Endometrium (tissue), 2 donors: ENCODE measurements around the gene RAB26.
A peak's percentile ranks its signal among the peaks of the same experiment; 100 is the strongest.

Experiments used
- FAIRE-seq: peaks from 2 replicates; lab custom pipeline; 2012; peaks lifted over from hg19 to GRCh38; lab: Jason Lieb, UNC
- donor health status: control.
- donor health status: control.

RAB26 gene

DNA sequence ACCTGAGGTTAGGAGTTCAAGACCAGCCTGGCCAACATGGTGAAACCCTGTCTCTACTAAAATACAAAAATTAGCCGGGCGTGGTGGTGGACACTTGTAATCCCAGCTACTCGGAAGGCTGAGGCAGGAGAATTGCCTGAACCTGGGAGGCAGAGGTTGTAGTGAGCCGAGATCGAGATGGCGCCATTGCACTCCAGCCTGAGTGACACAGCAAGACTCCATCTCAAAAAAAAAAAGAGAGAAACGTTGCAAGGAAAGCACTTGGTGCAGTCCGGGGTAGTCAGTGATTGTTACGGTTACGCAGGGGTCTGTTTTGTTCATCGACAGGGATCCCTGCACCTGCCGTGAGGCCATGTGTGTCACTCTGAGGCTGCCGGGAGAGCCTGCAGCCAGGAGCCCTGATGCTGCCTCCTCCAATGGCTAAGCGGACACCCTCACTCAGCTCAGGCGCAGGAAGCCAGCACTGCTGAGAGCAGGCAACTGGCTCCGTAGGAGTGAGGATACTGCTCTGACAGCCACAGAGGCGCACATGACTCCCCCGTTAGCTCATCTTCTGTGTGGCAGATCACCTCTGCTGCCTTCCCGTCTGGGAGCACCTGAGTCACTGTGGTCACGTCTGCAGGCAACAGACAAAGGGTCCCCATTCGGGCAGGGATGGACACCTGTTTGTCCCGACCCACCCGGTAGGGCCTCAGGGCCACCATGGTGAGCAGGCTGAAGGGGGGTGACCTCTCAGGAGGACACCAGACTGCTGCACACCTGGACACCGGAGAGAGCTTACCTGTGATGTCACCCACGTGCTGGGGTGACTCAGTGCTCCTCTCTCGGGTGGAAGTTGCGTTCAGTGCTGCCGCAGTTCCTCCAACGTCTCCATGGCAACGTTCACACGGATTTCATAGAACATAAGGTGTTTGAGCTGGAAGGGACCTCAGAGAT lies 5.2 kb upstream of the RAB26 start:
- no peak for FAIRE-seq

DNA sequence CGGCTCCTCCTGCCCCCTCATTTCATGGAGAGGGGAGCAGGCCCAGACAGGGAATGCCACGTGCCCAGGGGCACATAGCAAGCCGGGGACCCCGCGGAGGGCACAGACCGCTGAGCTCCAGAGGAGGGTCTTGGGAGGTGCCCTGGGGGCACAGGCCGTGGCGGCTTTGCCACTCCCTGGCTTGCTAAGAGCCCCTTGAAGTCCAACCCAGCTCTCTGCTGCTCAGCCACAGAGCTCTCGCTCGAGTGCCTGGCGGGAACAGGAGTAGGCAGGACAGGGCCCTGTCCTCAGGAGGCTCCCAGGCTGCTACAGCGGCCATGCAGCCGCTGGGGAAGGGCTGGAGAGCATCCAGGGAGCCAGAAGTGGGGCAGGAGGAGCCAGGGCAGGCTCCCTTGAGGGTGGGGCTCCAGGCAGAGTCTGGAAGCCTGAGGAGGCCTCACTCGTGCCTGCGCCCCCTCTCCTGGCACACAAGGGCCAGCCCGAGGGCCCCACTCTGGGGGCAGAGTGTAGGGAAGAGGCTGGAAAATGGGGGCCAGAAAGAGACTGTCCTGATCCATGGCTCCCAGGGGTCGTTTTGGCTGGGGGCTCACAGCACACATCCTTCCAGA lies 4.4 kb upstream of the RAB26 start:
- no peak for FAIRE-seq

DNA sequence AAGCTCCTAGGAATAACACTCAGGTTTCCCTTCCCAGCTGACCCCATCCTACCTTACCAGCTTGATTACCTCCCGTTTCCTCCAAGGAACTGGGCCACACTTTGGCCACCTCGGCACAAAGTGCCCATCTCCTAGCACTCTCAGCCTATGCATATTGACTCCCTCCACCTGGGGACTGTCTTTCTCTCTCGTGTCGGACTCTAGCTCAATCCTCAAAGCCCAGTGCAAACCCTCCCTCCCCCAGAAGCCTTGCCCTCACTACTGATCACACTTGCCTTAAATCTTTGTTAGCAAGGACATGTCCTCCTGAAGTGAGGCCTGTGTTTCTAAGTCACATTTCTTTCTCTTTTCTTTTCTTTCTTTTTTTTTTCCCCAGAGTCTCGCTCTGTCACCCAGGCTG lies 2.6 kb upstream of the RAB26 start:
- no peak for FAIRE-seq

DNA sequence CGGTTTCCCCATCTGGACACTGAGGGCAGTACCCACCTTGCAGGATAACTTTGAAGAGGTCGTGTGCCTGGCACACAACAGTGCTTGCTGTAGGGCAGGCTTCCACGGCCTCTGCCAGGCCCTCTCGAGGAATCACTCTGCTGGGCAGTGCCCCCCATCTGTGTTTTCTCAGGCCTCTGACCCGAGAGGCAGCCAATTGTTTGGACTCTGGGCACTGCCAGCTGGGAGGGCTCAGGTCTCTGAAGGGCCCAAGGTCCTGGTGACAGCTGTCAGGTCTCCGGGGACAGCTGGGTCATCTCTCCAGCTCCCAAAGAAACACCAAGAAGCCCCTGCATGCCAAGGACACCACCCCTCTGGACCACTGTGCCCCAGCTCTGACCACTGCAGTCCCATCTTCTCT lies 1.0 kb upstream of the RAB26 start:
- FAIRE-seq: no peak

DNA sequence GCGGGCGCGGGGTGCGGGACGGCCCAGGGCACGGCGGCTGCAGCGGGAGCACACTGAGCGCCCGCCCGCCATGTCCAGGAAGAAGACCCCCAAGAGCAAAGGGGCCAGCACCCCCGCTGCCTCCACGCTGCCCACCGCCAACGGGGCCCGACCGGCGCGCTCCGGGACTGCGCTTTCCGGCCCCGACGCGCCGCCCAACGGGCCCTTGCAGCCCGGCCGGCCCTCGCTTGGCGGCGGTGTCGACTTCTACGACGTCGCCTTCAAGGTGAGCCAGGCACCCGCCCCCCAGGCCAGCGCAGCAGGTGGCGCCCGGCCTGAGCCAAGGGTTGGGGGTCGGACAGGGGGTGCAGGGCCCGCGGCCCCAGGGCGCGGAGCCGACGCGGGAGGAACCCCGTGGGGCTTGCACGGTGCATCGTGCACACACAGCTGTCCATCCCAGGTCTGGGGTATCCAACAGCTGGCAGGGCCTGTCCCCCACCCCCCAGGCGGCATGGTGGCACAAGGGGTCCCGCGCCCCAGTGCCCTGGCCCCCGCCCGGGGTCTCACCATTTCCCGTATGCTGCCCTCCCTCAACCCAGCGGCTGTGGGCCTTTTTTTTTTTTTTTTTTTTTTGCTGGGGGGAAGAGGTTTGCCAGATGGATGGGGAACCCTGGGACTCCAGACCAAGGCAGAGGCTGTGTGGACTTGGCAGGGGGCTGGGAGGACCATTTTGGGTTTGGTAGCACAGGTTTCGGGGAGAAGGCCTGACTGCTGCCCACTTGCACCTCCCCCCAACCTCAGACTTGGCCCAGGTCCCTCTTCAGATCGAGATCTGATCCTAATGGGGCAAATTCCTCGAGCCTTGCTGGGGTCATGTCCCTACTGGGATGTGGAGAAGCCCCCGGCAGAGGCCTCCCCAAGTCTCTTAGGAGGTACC lies 547 bp downstream of the RAB26 start:
- FAIRE-seq: no peak

DNA sequence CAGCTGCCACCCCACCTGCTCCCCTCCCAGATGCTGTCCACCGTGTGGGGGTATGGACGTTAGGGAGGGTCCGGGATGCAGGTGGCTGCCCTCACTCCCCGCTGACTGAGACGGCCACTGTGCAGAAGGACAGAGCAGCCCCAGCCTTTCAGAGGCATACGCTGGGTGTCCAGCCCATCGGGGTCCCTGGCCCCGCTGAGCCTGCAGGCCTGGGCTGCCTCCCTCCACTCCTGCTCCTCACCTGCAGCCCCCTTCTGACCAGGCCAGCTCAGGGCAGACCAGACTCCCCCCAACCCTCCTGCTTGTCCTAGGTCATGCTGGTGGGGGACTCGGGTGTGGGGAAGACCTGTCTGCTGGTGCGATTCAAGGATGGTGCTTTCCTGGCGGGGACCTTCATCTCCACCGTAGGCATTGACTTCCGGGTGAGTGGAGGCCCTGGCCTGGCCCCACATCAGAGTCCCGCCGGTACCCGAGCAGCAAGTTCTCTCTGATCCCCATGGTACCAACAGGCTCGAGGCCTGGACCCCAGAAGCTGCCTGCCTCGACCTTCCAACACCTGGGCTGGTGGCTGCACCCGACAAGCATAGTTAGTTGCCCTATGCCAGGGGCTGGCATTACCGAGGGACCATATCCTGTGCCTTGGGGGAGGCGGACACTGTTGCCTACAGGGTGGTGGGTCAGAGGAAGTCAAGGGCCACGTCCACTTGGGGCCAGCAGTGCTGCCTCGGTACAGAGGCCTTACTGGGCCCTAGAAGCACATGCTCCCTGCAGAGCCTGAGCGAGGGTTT lies 1.4 kb downstream of the RAB26 start:
- FAIRE-seq: no peak

DNA sequence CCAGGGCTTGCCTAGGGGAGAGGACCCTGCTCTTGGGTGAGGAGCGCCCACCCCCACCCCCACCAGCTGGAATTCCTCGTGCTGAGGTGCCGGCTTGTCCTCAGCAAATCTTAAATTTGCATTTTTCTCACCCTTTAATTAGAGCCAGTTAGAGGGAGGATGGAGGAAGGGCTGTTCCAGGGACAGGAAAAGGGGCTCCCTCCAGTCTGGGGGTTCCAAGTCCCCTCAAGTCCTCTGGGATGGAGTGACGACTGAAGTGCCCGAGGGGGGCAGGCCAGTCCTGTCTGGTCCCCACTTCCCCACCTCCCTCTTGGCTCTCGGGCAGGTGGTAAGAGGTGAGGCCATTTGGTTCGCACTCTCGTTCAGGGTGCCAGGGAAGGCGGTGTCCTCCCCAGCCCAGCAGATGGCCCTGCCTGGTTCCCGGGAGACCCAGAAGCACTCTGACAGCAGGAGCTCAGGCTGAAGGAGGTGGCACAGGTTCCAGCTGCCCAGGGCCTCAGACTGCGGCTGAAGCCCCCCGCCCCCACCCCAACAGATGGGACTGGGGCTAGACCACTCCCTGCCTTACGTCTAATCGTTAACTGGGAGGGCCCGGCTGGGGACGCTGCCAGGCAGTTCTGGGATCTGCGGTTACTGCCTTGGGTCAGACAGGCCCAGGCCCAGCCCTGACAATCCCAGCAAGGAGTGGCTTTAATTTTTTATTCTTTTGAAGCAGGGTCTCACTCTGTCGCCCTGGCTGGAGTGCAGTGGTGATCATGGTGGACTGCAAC lies 2.2 kb downstream of the RAB26 start:
- FAIRE-seq: no peak

DNA sequence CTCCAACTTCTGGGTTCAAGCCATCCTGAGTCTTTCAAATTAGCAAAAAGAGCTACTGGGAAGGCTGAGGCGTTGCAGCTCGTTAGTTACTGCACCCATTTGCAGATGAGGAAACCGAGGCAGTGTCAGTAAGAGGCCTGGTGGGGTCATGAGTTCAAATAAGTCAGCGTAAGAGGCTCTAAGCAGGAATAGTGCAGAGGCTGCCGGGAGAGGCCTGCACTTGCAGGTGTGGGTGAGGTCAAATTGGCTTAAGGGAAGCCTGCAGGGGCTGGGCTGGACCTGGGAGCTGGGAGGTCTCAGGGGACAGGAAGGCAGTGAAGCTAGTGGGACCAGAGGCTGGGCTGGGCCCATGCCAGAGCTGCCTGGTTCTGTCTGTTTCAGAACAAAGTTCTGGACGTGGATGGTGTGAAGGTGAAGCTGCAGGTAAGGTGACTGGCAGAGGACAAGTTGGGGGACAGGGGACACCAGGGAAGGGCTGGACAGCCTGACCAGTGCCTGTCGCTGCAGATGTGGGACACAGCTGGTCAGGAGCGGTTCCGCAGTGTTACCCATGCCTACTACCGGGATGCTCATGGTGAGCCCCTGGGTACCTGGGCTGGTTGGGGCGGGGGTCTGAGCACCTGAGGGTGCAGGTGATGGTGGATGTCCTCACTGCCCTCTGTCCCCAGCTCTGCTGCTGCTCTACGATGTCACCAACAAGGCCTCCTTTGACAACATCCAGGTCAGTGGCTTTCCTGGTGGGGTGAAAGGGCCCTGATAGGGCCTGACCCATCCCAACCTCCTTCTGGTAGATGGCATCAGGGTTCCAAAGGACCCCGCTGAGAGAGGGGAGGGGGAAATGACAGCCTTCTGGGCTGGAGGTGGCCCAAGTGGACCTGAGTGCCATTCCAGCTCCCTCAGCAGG lies 3.0 kb downstream of the RAB26 start:
- FAIRE-seq: no peak

DNA sequence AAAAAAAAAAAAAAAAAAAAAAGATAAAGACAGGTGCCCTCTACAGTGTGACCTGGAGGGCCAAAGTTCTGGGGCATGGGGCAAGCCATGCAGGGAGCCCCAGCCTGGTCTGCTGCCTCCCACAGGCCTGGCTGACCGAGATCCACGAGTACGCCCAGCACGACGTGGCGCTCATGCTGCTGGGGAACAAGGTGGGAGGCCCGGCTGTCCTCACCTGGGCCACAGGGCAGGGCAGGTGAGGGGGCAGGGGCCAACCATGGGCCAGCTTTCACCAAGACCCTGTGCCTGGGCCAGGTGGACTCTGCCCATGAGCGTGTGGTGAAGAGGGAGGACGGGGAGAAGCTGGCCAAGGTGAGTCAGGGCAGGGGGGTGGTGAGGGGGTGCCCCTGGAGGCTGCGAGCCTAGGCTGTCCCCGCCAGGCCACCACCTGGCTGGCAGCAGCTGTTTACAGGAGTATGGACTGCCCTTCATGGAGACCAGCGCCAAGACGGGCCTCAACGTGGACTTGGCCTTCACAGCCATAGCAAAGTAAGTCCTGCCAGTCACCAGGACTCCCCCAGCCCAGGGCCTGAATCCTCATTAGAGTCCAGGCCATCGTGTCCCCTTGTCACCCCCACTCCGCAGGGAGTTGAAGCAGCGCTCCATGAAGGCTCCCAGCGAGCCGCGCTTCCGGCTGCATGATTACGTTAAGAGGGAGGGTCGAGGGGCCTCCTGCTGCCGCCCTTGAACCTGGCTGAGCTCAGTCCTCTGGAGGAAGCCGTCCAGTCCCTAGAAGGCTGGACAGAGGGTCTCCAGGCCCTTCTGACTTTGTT lies 4.5 kb downstream of the RAB26 start:
- no peak for FAIRE-seq

DNA sequence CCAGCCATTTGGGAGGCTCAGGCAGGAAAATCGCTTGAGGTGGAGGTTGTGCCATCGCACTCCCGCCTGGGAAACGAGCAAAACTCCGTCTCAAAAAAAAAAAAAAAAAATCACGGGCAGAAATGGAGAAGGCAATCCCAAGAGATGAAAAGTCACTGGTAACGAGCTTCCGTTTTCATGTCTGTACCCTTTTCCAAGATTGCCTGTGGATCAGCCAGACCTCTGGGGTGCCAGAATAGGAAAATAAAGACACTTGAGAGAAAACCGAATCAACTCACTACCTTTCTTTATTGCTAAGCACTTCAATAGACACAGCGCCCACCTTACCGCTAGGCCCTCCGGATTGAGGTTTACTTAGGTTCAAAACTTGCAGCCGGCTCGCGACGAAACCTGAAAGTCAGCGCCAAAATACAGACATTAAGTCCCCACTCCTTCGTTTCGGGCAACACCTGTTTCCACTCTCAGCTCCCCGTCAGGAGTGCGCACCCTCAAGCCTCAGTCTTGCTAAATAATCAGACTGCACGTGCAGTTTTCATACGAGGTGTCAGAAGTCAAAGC lies 6.2 kb downstream of the RAB26 start:
- FAIRE-seq: no peak

DNA sequence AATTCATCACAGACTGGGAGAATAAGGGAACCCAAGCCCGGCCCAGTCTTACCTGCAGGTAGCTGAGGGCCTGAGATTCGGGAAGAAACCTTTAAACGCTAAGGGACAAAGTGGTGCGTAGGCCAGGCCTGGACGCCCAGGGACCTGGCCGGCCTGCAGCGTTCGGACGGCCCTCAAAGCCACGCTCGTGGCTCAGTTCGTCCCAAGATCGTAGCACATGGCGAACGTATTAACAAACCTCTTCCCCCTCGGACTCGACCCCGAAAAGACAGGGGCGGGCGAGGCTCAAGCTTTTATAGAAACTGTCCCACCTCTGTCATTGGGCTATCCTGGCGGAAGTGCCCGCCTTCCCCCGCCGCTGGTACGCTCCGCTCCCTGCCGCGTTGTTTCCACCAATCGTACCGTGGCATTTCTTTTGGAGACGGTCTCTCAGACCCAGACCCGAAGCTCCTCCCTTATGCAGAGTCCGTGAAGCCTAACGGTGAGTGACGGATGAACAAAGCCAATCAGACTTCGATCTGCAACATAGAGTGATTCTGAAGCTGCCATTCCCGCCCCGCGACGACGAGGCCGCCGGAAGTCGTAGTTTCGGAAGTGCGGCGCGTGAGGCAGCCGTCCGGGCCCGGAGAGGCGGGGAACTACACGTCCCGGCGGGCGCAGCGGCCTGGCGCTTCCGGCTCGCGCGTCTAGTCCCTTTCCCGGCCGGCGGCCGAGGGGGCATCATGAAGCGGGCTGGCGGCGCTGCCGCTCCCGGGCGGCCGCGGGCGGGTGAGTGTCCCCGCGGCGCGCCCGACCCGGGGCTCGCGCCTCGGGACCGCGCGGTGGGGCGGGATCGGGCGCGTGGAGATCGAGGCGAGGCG lies 6.9 kb downstream of the RAB26 start, which contains the start of gene TRAF7:
TSS of gene TRAF7 (plus strand) at position 692 of the 860 bp plus-strand sequence. CDS start 8,139 bp downstream, outside the sequence.
- FAIRE-seq: peak; percentile 99

DNA sequence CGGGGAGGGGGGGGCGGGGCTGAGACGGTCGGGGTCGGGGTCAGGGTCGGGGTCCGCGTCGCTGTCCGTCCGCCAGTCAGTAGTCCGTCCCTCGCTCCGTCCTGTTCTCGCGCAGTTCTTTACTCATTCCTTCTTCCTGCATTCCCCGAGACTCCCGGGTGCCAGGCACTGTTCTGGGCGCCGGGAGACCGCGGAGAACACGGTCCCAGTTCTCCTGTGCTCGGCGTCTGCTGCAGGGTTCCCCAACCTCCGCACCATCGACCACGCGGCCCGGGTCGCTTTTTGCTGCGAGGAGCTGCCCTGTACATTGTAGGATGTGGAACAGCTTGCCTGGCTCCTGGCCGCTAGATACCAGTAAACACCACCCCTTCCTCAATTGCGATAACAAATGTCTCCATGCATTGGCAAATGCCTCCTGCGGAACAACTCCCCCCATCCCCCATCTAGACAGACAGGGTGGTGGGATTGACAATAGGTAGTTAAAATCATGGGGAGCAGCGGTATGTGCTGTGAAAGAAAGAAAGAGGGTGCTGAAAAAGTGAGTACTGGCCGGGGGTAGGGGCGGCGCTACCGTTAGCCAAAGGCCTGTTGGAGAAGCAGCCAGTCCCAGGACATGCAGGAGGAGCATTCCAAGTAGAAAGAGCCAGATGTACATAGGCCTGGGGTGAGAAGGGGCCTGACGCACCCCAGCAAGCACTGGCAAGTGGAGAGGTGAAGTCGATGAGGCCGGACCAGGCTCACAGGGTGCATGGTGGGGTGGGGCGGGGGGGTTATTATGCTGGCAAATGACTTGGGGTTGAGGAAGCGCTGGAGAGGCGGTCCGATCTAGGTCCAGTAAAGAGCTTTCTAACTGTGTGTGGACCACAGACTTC lies 7.8 kb downstream of the RAB26 start:
- FAIRE-seq: no peak

DNA sequence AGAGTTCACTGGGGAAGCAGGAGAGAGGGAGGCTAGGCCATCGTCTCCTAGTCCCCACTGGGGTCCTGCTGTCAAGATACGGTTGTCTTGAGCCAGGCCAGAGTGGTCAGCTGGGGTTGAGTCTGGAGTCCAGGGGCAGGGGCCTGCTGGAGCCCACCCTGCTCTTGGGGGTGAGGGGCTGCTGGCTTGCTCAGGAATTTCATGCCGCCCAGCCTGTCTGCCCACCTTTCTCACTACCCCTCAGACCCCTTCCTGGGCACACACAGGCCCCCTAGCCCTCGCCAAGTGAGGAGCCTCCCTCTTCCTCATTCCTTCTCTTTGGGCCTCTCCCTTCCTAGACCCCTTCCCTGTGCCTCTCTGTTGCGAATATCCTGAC lies 8.4 kb downstream of the RAB26 start:
- FAIRE-seq: no peak

DNA sequence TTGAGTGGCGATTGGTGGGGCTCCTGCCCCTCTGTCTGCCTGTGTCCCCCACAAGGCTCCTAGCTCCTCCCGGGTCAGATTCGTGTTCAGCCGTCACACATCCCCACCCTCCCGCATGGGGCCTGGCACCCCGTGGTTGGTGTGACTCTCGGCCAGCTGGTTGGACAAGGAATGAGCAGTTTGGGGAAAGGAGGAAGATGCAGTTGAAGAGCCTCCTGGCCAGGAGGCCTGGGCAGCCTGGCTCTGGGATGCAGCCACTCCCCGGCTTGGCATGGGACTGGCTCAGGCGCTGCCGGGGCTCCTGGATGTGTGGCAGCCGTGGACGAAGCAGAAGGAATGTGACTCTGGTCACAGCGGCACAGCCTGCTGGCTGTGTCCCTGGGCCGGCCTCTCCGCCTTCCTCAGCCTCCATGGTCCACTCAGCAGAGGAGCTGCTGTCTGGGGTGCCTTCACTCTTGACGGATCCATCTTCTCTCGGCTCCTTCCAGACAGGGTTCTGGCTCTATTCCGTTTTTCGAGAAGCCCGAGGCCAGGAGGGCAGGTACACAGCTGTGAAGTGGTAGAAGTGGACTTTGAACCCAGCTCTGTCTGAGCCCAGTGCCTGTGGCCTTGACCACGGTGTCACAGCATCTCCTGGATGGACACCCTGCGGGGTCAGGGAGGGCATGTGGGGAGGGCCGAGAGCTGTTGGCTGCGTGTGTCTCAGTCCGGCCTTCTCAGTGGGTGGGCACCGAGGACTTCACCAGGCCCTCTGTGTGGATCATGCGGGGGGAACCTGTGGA lies 9.2 kb downstream of the RAB26 start:
- FAIRE-seq: no peak

DNA sequence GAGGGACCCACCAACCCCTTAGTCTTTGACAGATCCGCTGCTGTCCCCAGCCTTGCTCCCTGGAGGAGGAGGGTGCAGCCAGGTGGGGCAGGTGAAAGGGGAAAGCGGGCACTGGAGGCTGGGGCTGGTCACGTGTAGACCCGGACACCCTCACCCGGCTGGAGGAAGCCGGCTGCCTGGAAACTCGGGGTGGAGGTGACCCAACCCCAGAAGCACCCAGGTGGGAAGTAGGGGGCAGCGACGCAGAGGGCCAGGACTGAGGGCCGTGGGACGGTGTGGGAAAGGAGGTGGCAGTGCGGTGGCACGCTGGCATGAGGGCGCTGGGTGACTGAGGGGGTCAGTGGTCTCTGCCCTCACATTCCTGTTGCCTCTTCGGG lies 9.8 kb downstream of the RAB26 start:
- no peak for FAIRE-seq
